WI38 (cell line): ENCODE results near the gene SNRPF.

Experiments used
- H3K4me3 ChIP-seq: 2 replicates; pipeline ENCODE4 v1.5.1; 2011; ENCODE audit warnings: low read depth, mild to moderate bottlenecking, control low read depth, low read length
- TF ChIP-seq, protein P1 (sequence below): IDR thresholded peaks from 2 replicates; pipeline ENCODE4 v1.5.1; 2012; ENCODE audit warnings: low read depth, mild to moderate bottlenecking, control low read depth, low read length

The SNRPF gene

DNA sequence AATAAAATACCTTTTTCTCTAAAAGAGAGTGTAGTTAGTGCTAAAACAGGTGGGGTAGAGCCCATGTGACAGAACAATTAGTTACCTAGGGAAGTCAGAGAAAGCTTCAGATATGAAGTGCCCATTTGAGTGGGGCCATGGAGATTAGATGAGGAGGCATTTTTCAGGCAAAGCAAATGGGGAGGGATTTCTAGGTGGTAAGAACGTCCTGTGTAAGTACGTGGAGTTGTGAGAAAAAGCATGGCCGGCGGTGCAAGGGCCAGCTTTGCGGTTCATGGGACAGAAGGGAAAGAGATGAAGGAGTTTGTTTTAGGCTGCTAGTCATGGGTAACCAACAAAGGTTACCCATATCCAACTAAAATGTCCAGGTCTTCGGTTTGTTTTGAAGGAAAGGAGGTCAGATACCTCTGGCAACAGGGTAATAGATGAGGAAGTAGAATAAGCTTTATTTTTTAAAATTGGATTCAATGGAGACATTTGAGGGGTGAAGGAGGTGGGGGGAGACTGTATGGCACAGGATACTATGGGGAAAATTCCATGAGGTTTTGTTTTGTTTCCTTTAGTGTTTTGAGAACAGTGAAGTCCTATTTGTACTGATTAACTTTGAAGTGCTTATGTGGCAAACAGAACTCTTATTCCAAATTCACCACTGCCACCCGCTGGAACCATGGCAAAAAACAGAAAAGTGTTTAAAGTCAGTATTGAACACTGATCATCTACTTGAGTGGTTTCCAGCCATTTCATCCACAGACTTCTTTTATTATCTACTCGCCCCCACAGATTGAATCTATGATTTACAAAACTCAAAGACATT lies 10.0 kb upstream of the SNRPF start:
- TF ChIP-seq, protein P1, sequence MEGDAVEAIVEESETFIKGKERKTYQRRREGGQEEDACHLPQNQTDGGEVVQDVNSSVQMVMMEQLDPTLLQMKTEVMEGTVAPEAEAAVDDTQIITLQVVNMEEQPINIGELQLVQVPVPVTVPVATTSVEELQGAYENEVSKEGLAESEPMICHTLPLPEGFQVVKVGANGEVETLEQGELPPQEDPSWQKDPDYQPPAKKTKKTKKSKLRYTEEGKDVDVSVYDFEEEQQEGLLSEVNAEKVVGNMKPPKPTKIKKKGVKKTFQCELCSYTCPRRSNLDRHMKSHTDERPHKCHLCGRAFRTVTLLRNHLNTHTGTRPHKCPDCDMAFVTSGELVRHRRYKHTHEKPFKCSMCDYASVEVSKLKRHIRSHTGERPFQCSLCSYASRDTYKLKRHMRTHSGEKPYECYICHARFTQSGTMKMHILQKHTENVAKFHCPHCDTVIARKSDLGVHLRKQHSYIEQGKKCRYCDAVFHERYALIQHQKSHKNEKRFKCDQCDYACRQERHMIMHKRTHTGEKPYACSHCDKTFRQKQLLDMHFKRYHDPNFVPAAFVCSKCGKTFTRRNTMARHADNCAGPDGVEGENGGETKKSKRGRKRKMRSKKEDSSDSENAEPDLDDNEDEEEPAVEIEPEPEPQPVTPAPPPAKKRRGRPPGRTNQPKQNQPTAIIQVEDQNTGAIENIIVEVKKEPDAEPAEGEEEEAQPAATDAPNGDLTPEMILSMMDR: no peak
- H3K4me3 ChIP-seq: no peak overlapping the region

DNA sequence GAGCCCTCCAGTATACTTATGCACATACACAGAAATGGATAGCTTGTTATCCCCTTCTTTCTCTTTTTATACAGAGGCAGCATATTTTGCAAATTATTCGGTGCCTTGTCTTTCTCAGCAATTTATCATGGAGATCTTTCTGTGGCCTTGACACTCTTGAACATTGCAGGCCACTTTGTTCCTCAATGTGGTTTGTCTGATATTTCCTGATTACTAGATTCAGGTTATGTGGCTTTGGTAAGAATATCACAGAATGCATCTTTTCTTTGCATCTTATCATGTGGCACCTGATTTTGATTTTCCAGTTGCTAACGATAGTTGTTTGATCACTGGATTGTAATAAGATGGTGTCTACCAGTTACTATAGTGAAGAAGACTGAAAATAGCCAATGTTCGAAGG lies 7.1 kb upstream of the SNRPF start:
- TF ChIP-seq, protein P1: no peak
- H3K4me3 ChIP-seq: no peak overlapping the region

DNA sequence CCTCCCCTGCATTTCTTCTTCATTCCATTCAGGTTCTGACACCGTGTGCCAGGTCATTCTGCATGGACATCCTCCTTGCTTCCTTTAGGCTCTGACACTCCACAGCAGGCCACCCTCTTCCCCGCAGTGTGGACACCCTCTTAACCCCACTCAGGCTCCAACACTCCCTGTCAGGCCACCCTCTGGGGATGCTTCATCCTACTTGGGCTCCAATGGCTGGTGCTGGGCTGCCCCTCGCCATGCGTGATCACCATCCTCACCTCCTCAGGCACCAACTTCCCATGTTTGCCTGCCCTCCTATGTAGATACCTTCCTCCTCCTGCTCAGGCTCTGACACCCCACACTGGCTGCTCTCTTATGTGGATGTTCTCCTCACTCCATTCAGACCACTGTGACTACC lies 6.6 kb upstream of the SNRPF start:
- no peak overlapping the region for H3K4me3 ChIP-seq
- TF ChIP-seq, protein P1: no peak

DNA sequence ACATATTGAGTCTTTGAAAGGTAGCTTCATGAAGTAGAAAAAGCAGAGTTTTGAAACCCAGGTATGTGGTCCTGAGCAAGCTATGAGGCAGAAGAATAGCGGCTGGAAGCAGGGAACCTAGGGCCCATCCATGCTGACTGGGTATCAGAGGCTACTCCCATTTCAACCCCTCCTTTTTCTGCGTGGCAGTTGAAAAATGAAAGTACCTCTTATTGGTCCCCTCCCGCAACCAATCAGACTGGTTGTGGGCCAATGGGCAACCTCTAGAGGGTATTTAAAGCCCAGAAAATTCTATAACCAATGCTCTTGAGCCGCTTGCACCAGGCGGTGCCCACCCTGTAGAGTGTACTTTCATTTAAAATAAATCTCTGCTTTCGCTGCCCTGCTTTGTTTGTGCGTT lies 1.6 kb upstream of the SNRPF start:
- TF ChIP-seq, protein P1: no peak
- H3K4me3 ChIP-seq: no peak overlapping the region

DNA sequence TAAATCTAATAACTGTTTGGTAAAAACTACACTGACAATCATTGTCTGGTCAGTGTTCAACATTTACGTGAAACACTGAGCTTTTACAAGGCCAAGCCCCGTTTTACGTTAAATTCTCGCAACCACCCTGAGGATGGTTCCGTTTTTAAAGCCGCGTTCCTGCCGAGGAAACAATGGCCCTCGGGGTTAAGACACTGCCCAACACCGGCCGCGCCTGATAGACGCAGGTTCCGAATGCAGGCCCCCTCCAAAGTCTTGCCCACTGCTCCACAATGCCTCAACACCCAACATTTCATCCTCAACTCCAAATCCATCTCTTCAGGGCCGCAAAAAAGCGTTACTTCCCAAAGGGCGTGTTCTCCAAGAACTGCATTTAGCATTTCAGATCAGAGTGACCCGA lies 953 bp upstream of the SNRPF start:
- H3K4me3 ChIP-seq: no peak overlapping the region
- TF ChIP-seq, protein P1: no peak

DNA sequence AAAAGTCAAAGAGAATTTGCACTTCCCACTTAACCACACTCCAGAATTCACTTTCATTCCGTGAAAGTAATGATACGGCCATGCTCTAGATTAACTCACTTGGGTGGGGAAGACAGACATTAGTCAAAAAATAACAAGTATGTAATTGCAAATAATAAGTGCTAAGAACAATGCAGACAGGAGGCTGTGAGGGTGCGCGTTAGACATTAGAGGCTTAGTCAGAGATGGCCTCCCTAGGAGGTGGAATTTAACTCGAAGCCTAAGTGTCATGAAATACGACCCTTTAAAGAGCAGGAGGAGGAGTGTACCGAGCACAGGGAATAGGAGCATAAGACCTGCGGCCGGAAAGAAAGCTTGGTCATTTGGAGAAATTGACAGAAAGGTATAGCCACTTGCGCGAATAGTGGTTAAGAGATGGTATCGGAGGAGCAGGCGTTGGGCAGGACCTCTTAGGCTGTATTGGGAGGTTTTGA lies 628 bp downstream of the SNRPF start:
- TF ChIP-seq, protein P1: no peak
- H3K4me3 ChIP-seq: peak overlapping the region; percentile 86
